ENCODE data around the gene KRTAP12-1.

GRCh38 chr21:44658913-44659595 lies 22.9 kb downstream of the KRTAP12-1 start:
- TF ChIP-seq POLR2AphosphoS5 (IDR thresholded peaks at IDR 0.05; ENCODE audit: low read depth, low read length) (no peak), SIN3A (IDR thresholded peaks at IDR 0.05; ENCODE audit: borderline replicate concordance, insufficient read depth, low read length) (no peak)

Data from PFSK-1 (cell line).